ENCODE measurements around the gene XCR1. TPM values are rescaled to one million over a fixed set of nuclear protein-coding genes. Genes with fewer than 3 reads are reported as not detected.

XCR1 gene
- total RNA-seq, 2 donors from 2014 or later, result not detected

DNA sequence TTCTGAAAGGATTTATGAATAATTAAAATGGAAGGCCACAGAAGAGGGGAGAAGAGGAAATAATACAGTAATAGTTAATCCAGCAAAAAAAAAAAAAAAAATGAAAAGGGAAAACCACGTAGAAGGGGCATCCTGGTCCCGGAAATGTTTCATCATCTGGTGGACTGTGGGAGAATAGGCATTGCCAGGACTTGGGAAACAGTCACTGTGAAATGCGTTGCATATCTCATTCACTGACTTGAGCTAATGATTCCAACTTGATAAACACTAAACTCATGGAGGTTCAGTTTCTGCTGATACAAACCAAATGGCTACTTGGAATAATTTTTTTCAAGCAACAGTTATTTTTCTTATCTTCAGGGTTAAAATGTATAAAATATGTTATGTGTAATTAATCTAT lies 3.2 kb downstream of the XCR1 start:
- Mint-ChIP-seq H3K36me3 (ENCODE audit: low read depth) (no peaks in the 10 kb centered on the region), H3K27me3 (ENCODE audit: insufficient read depth) (peaks cover 5% of the 10 kb centered on the region), H3K9me3 (peaks cover 10% of the 10 kb centered on the region), H3K27ac (no peak overlapping the region), H3K4me1 (no peaks in the 10 kb centered on the region), H3K4me3 (no peak overlapping the region)
- H3K4me3 ChIP-seq (ENCODE audit: low read length), result no peak overlapping the region
- H3K4me1 ChIP-seq (ENCODE audit: control insufficient read depth, insufficient read depth, low read length), result no peaks in the 10 kb centered on the region
- no peak overlapping the region for H3K9ac ChIP-seq (ENCODE audit: extremely low read depth, low read length, poor library complexity, severe bottlenecking)
- no peaks in the 10 kb centered on the region for H3K27me3 ChIP-seq (ENCODE audit: control insufficient read depth, insufficient read depth, low read length, poor library complexity, severe bottlenecking)
- TF ChIP-seq, protein P1, sequence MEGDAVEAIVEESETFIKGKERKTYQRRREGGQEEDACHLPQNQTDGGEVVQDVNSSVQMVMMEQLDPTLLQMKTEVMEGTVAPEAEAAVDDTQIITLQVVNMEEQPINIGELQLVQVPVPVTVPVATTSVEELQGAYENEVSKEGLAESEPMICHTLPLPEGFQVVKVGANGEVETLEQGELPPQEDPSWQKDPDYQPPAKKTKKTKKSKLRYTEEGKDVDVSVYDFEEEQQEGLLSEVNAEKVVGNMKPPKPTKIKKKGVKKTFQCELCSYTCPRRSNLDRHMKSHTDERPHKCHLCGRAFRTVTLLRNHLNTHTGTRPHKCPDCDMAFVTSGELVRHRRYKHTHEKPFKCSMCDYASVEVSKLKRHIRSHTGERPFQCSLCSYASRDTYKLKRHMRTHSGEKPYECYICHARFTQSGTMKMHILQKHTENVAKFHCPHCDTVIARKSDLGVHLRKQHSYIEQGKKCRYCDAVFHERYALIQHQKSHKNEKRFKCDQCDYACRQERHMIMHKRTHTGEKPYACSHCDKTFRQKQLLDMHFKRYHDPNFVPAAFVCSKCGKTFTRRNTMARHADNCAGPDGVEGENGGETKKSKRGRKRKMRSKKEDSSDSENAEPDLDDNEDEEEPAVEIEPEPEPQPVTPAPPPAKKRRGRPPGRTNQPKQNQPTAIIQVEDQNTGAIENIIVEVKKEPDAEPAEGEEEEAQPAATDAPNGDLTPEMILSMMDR (conservative IDR thresholded peaks at IDR 0.05), result no peak
- 84 to 97% methylated on average over 3 of the region's 3 CpGs for WGBS, 2 experiments (ENCODE audit: insufficient coverage in 1 of 2, insufficient read length in 1 of 2)
- no peaks in the 10 kb centered on the region for H3K36me3 ChIP-seq (ENCODE audit: control insufficient read depth, insufficient read depth, low read length)
- DNase-seq, result no peak
- H3K9me3 ChIP-seq (ENCODE audit: control insufficient read depth, low read length), result no peaks in the 10 kb centered on the region
- no peak overlapping the region for H3K27ac ChIP-seq (ENCODE audit: low read depth, low read length)

DNA sequence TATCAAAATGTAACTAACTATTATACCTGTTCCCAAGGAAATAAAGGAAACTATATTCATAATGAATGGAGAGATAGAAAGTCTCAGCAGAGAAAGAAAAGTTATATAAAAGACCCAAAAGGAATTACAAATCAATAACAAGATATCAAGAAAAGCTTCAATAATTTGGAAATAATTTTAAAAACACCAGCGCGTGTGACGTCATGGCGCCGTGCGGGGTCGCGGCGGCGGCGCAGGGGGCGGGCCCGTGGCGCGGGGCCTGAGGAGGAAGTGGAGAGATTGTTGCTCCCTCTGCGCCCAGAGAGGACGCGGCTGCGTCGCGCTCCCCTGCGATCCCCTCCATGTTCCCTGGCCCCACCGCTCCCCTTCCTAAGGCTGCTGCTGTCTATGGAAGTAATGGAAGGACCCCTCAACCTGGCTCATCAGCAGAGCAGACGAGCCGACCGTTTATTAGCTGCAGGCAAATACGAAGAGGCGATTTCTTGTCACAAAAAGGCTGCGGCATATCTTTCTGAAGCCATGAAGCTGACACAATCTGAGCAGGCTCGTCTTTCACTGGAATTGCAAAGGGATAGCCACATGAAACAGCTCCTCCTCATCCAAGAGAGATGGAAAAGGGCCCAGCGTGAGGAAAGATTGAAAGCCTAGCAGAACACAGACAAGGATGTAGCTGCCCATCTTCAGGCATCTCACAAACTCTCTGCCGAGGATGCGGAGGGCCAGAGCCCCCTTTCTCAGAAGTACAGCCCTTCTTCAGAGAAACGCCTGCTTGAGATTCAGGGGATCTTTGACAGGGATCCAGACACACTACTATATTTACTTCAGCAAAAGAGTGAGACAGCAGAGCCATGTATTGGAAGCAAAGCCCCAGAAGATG lies 4.1 kb downstream of the XCR1 start:
- no peak overlapping the region for H3K4me3 Mint-ChIP-seq
- H3K4me1 ChIP-seq (ENCODE audit: control insufficient read depth, insufficient read depth, low read length), result no peaks in the 10 kb centered on the region
- H3K27ac Mint-ChIP-seq, result no peak overlapping the region
- TF ChIP-seq, protein P1 (conservative IDR thresholded peaks at IDR 0.05), result no peak
- H3K4me1 Mint-ChIP-seq, result no peaks in the 10 kb centered on the region
- WGBS, 2 experiments (ENCODE audit: insufficient coverage in 1 of 2, insufficient read length in 1 of 2), result 94 to 95% methylated on average over 19 to 34 of the region's 34 CpGs
- H3K9me3 ChIP-seq (ENCODE audit: control insufficient read depth, low read length), result no peaks in the 10 kb centered on the region
- H3K27me3 ChIP-seq (ENCODE audit: control insufficient read depth, insufficient read depth, low read length, poor library complexity, severe bottlenecking), result no peaks in the 10 kb centered on the region
- H3K4me3 ChIP-seq (ENCODE audit: low read length), result no peak overlapping the region
- H3K9me3 Mint-ChIP-seq, result peaks cover 10% of the 10 kb centered on the region
- no peaks in the 10 kb centered on the region for H3K36me3 Mint-ChIP-seq (ENCODE audit: low read depth)
- no peak for DNase-seq
- no peak overlapping the region for H3K9ac ChIP-seq (ENCODE audit: extremely low read depth, low read length, poor library complexity, severe bottlenecking)
- H3K27me3 Mint-ChIP-seq (ENCODE audit: insufficient read depth), result peaks cover 8% of the 10 kb centered on the region
- no peak overlapping the region for H3K27ac ChIP-seq (ENCODE audit: low read depth, low read length)
- no peaks in the 10 kb centered on the region for H3K36me3 ChIP-seq (ENCODE audit: control insufficient read depth, insufficient read depth, low read length)

DNA sequence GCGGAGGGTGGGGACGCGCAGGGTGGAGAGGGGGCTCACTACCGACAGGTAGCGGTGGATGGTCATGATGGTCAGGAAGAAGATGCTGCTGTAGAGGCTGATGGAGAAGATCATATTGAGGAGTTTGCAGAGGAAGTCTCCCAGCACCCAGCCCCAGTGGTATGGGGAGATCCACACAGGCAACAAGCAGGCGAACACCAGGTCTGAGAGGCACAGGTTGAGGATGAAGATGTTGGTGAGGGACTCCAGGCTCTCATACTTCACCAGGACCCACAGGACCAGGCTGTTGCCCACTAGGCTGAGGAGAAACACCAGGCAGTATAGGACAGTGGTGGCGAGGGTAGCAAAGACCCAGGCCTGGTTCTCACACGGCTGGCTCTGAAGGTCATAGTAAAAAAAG lies 5.8 kb downstream of the XCR1 start:
- Histone ChIP-seq H3K27me3 (ENCODE audit: control insufficient read depth, insufficient read depth, low read length, poor library complexity, severe bottlenecking) (no peaks in the 10 kb centered on the region), H3K9ac (ENCODE audit: extremely low read depth, low read length, poor library complexity, severe bottlenecking) (no peak overlapping the region), H3K4me3 (ENCODE audit: low read length) (no peak overlapping the region), H3K27ac (ENCODE audit: low read depth, low read length) (no peak overlapping the region), H3K4me1 (ENCODE audit: control insufficient read depth, insufficient read depth, low read length) (no peaks in the 10 kb centered on the region), H3K36me3 (ENCODE audit: control insufficient read depth, insufficient read depth, low read length) (no peaks in the 10 kb centered on the region), H3K9me3 (ENCODE audit: control insufficient read depth, low read length) (no peaks in the 10 kb centered on the region)
- H3K9me3 Mint-ChIP-seq, result no peaks in the 10 kb centered on the region
- H3K27ac Mint-ChIP-seq, result no peak overlapping the region
- H3K4me3 Mint-ChIP-seq, result no peak overlapping the region
- DNase-seq, result no peak
- 94 to 100% methylated on average over 5 to 8 of the region's 8 CpGs for WGBS, 2 experiments (ENCODE audit: insufficient coverage in 1 of 2, insufficient read length in 1 of 2)
- TF ChIP-seq, protein P1 (conservative IDR thresholded peaks at IDR 0.05), result no peak
- no peaks in the 10 kb centered on the region for H3K36me3 Mint-ChIP-seq (ENCODE audit: low read depth)
- no peaks in the 10 kb centered on the region for H3K4me1 Mint-ChIP-seq
- H3K27me3 Mint-ChIP-seq (ENCODE audit: insufficient read depth), result peaks cover 13% of the 10 kb centered on the region
